GM23338 (cell line): Measurements from ENCODE around the gene ANKS1B. TPM values are rescaled to one million over a fixed set of nuclear protein-coding genes. Genes with fewer than 3 reads are reported as not detected.

Experiments used
- ATAC-seq: fragments of 200-7000 bp; cut with Tn5 transposase; 3 replicates; pipeline ENCODE4 v1.9.1; 2020
- DNase-seq: peaks from one replicate; pipeline ENCODE4 v3.0.0-alpha.2; 2015; ENCODE audit warnings: low spot score
- H2AFZ ChIP-seq: fragments of 200-600 bp; sonication (generic); 2 replicates; pipeline ENCODE4 v1.8.0; 2016; ENCODE audit warnings: antibody characterized with exemption, mild to moderate bottlenecking, moderate library complexity
- H3F3A ChIP-seq: fragments of 200-600 bp; sonication (generic); replicated peaks from 2 replicates; pipeline ENCODE4 v1.8.0; 2017; ENCODE audit warnings: antibody characterized with exemption, mixed run types, low read depth
- H3K27ac ChIP-seq: fragments of 200-600 bp; sonication (generic); 2 replicates; pipeline ENCODE4 v1.6.1; 2016; ENCODE audit warnings: low read depth
- H3K27me3 ChIP-seq: fragments of 200-600 bp; sonication (generic); 2 replicates; pipeline ENCODE4 v1.8.0; 2016; ENCODE audit warnings: mild to moderate bottlenecking, mixed run types, moderate library complexity; ENCODE audit not compliant: insufficient read depth
- H3K36me3 ChIP-seq: fragments of 200-600 bp; sonication (generic); 2 replicates; pipeline ENCODE4 v1.8.0; 2016; ENCODE audit warnings: mild to moderate bottlenecking; ENCODE audit not compliant: insufficient read depth
- H3K4me1 ChIP-seq: fragments of 200-600 bp; sonication (generic); 2 replicates; pipeline ENCODE4 v1.8.0; 2016; ENCODE audit warnings: mild to moderate bottlenecking, moderate library complexity; ENCODE audit not compliant: insufficient read depth
- H3K4me2 ChIP-seq: fragments of 200-600 bp; sonication (generic); 2 replicates; pipeline ENCODE4 v1.7.1; 2017; ENCODE audit warnings: mixed run types
- H3K4me3 ChIP-seq: fragments of 200-600 bp; sonication (generic); 2 replicates; pipeline ENCODE4 v1.6.1; 2016; ENCODE audit warnings: mixed run types
- H3K79me2 ChIP-seq: fragments of 200-600 bp; sonication (generic); replicated peaks from 2 replicates; pipeline ENCODE4 v1.8.0; 2017; ENCODE audit warnings: mild to moderate bottlenecking; ENCODE audit not compliant: insufficient read depth
- H3K9me2 ChIP-seq: fragments of 200-600 bp; sonication (generic); 2 replicates; pipeline ENCODE4 v1.8.0; 2017; ENCODE audit not compliant: insufficient read depth
- H4K20me1 ChIP-seq: fragments of 200-600 bp; sonication (generic); replicated peaks from 2 replicates; pipeline ENCODE4 v1.8.0; 2017; ENCODE audit warnings: mild to moderate bottlenecking; ENCODE audit not compliant: insufficient read depth
- H3K27ac Mint-ChIP-seq: 2 replicates; pipeline ENCODE4 v1.8.0; 2020; ENCODE audit warnings: inconsistent platforms, mild to moderate bottlenecking, moderate library complexity, mixed read lengths
- H3K27me3 Mint-ChIP-seq: 3 replicates; pipeline ENCODE4 v1.8.0; 2022; ENCODE audit warnings: low read depth, mild to moderate bottlenecking, moderate library complexity, mixed read lengths, inconsistent platforms; ENCODE audit not compliant: insufficient read depth, poor library complexity
- H3K36me3 Mint-ChIP-seq: 3 replicates; pipeline ENCODE4 v1.8.0; 2021; ENCODE audit warnings: low read depth, mild to moderate bottlenecking, inconsistent platforms, moderate library complexity, mixed read lengths
- H3K4me1 Mint-ChIP-seq: 3 replicates; pipeline ENCODE4 v1.8.0; 2020; ENCODE audit warnings: mild to moderate bottlenecking, inconsistent platforms, mixed read lengths
- H3K4me3 Mint-ChIP-seq: 3 replicates; pipeline ENCODE4 v1.8.0; 2021; ENCODE audit warnings: moderate library complexity, mild to moderate bottlenecking, inconsistent platforms, mixed read lengths
- H3K9me3 Mint-ChIP-seq: 3 replicates; pipeline ENCODE4 v1.8.0; 2020; ENCODE audit warnings: moderate library complexity, mild to moderate bottlenecking, inconsistent platforms, mixed read lengths
- CREB1 ChIP-seq: fragments of 250-450 bp; sonication (Bioruptor Pico); IDR thresholded peaks from 2 replicates; pipeline ENCODE4 v1.5.0; 2020; ENCODE audit warnings: low read depth, mild to moderate bottlenecking, moderate library complexity
- ETS1 ChIP-seq: IDR thresholded peaks from 2 replicates; pipeline ENCODE4 v1.6.1; 2016; ENCODE audit warnings: antibody characterized with exemption
- EZH2 ChIP-seq: fragments of 200-600 bp; sonication (generic); IDR thresholded peaks from one replicate; pipeline ENCODE4 v1.8.0; 2017; ENCODE audit warnings: antibody characterized with exemption, mild to moderate bottlenecking, low read depth; ENCODE audit not compliant: unreplicated experiment
- EZH2phosphoT487 ChIP-seq: fragments of 200-600 bp; sonication (generic); IDR thresholded peaks from one replicate; pipeline ENCODE4 v1.8.1; 2018; ENCODE audit warnings: antibody characterized with exemption; ENCODE audit not compliant: unreplicated experiment
- JUNB ChIP-seq: IDR thresholded peaks from one replicate; pipeline ENCODE4 v1.6.1; 2016; ENCODE audit warnings: antibody characterized with exemption; ENCODE audit not compliant: unreplicated experiment
- NANOG ChIP-seq: IDR thresholded peaks from 2 replicates; pipeline ENCODE4 v1.6.1; 2016; ENCODE audit warnings: antibody characterized with exemption, borderline replicate concordance
- POLR2AphosphoS5 ChIP-seq: IDR thresholded peaks from 2 replicates; pipeline ENCODE4 v1.6.1; 2016; ENCODE audit warnings: antibody characterized with exemption, low read depth
- REST ChIP-seq: IDR thresholded peaks from one replicate; pipeline ENCODE4 v1.6.1; 2018; ENCODE audit warnings: antibody characterized with exemption; ENCODE audit not compliant: unreplicated experiment
- STAT1 ChIP-seq: IDR thresholded peaks from one replicate; pipeline ENCODE4 v1.6.1; 2016; ENCODE audit warnings: antibody characterized with exemption; ENCODE audit not compliant: unreplicated experiment
- ZNF114 ChIP-seq: fragments of 250-450 bp; sonication (Bioruptor Pico); IDR thresholded peaks from 2 replicates; pipeline ENCODE4 v1.5.0; 2020; ENCODE audit warnings: mild to moderate bottlenecking, moderate library complexity
- ZNF331 ChIP-seq: fragments of 250-450 bp; sonication (Bioruptor Pico); IDR thresholded peaks from 2 replicates; pipeline ENCODE4 v1.5.0; 2020; ENCODE audit warnings: low read depth, mild to moderate bottlenecking, moderate library complexity
- ZNF462 ChIP-seq: fragments of 250-450 bp; sonication (Bioruptor Pico); IDR thresholded peaks from 2 replicates; pipeline ENCODE4 v1.5.0; 2020; ENCODE audit warnings: mild to moderate bottlenecking, moderate library complexity
- polyA plus RNA-seq: library from polyadenylated mRNA; unstranded; fragments of >200 nt; fragmentation: Nextera tagmentation; extraction: Ambion mirVana; gene quantifications from 2 replicates; pipeline ENCODE4 v1.2.1, GENCODE V29; 2016
- total RNA-seq: library from RNA; depleted of rRNA; stranded (reverse); fragments of >200 nt; shearing (Covaris generic); gene quantifications from 2 replicates; pipeline ENCODE4 v1.2.3, GENCODE V29; 2014
- TF ChIP-seq, protein P1 (sequence below), 2 experiments: fragments of 200-600 bp in 1 of 2; sonication (generic) in 1 of 2; conservative IDR thresholded peaks; 2 replicates each; pipeline versions ENCODE4 v1.5.1 to v1.6.1; 2016 to 2017; ENCODE audit warnings: antibody characterized with exemption in 2 of 2, low read depth in 2 of 2, mild to moderate bottlenecking in 2 of 2, moderate library complexity in 1 of 2

The ANKS1B gene
- total and polyA plus RNA-seq, 2 experiments from 2014 or later = 4.3 to 5.8 TPM

GRCh38 chr12:99389751-99390150 is 595.0 kb downstream of the ANKS1B start:
- no peak overlapping the region for H3K27ac Mint-ChIP-seq

More at GRCh38 chr12:99389751-99390150, 595.0 kb downstream of the ANKS1B start:
- no peak overlapping the region for H3K4me3 Mint-ChIP-seq
- DNase-seq (no peak), ATAC-seq (no peak)
- no peaks in the 10 kb centered on the region for H3K36me3 Mint-ChIP-seq
- no peaks in the 10 kb centered on the region for H3K9me3 Mint-ChIP-seq
- peaks cover 3% of the 10 kb centered on the region for H3K27me3 Mint-ChIP-seq
- Histone ChIP-seq H4K20me1 (no peaks in the 10 kb centered on the region), H3K79me2 (no peaks in the 10 kb centered on the region), H3K9me2 (no peaks in the 10 kb centered on the region), H3F3A (no peaks in the 10 kb centered on the region), H3K4me2 (no peak overlapping the region), H3K4me3 (no peak overlapping the region), H3K27me3 (no peaks in the 10 kb centered on the region), H3K27ac (no peak overlapping the region), H2AFZ (no peak overlapping the region), H3K4me1 (peaks cover 7% of the 10 kb centered on the region), H3K36me3 (no peaks in the 10 kb centered on the region)
- peaks cover 6% of the 10 kb centered on the region for H3K4me1 Mint-ChIP-seq
- TF ChIP-seq EZH2 (no peak), POLR2AphosphoS5 (no peak), JUNB (no peak), STAT1 (no peak), ZNF331 (CRISPR knock-in tag) (no peak), REST (no peak), CREB1 (no peak), ZNF462 (CRISPR knock-in tag) (no peak), ETS1 (no peak), ZNF114 (no peak), NANOG (no peak), EZH2phosphoT487 (no peak)
- TF ChIP-seq, protein P1, sequence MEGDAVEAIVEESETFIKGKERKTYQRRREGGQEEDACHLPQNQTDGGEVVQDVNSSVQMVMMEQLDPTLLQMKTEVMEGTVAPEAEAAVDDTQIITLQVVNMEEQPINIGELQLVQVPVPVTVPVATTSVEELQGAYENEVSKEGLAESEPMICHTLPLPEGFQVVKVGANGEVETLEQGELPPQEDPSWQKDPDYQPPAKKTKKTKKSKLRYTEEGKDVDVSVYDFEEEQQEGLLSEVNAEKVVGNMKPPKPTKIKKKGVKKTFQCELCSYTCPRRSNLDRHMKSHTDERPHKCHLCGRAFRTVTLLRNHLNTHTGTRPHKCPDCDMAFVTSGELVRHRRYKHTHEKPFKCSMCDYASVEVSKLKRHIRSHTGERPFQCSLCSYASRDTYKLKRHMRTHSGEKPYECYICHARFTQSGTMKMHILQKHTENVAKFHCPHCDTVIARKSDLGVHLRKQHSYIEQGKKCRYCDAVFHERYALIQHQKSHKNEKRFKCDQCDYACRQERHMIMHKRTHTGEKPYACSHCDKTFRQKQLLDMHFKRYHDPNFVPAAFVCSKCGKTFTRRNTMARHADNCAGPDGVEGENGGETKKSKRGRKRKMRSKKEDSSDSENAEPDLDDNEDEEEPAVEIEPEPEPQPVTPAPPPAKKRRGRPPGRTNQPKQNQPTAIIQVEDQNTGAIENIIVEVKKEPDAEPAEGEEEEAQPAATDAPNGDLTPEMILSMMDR (conservative IDR thresholded peaks at IDR 0.05; ENCODE audit: low read depth in 2 of 2) = no peak
